CD4-positive, alpha-beta T cell (primary cell): ENCODE measurements around the gene SARS2. TPM values are rescaled to one million over a fixed set of nuclear protein-coding genes. Genes with fewer than 3 reads are reported as not detected.

Experiments
- ATAC-seq: fragments of 200-7000 bp; cut with Tn5 transposase; one replicate; pipeline ENCODE4 v1.10.0; 2022; ENCODE audit warnings: mild to moderate bottlenecking; ENCODE audit not compliant: poor library complexity
- CTCF ChIA-PET: fragments of 350-600 bp; sonication (Branson Sonifier 250); formaldehyde crosslinking; loops from one replicate; lab custom pipeline; 2021; ENCODE audit warnings: antibody characterized with exemption, inconsistent platforms; lab: Charles Lee
- POLR2A ChIA-PET: fragments of 350-600 bp; sonication (Branson Sonifier 250); formaldehyde crosslinking; loops from one replicate; lab custom pipeline; 2021; ENCODE audit warnings: antibody characterized with exemption, inconsistent platforms; lab: Charles Lee
- DNase-seq, 14 experiments: peaks; one replicate each; pipeline ENCODE4 v3.0.0-alpha.2; 2013 to 2020; ENCODE audit warnings: mixed read lengths in 2 of 14
- H3K27ac ChIP-seq, 2 donors: one replicate each; pipeline versions ENCODE4 v1.5.1 to v1.7.0; 2013; ENCODE audit warnings: low read length in 2 of 2, low read depth in 1 of 2, mild to moderate bottlenecking in 1 of 2
- H3K27me3 ChIP-seq, 2 experiments: 1 replicate in 1 of 2; 2 replicates in 1 of 2; pipeline versions ENCODE4 v1.6.1 to v1.7.0; 2013; ENCODE audit warnings: low read length in 2 of 2, control low read depth in 1 of 2, mild to moderate bottlenecking in 1 of 2, moderate library complexity in 1 of 2; ENCODE audit not compliant: insufficient read depth in 2 of 2, control insufficient read depth in 1 of 2
- H3K36me3 ChIP-seq: one replicate; pipeline ENCODE4 v1.6.1; 2013; ENCODE audit warnings: low read length, control low read depth; ENCODE audit not compliant: insufficient read depth
- H3K4me1 ChIP-seq: one replicate; pipeline ENCODE4 v1.6.1; 2013; ENCODE audit warnings: low read length, control low read depth; ENCODE audit not compliant: insufficient read depth
- H3K4me3 ChIP-seq: one replicate; pipeline ENCODE4 v1.5.1; 2013; ENCODE audit warnings: mild to moderate bottlenecking, low read length, moderate library complexity
- H3K9me3 ChIP-seq, 2 experiments: 1 replicate in 1 of 2; 2 replicates in 1 of 2; pipeline versions ENCODE4 v1.6.1 to v1.7.0; 2013; ENCODE audit warnings: low read length in 2 of 2, mild to moderate bottlenecking in 2 of 2, control low read depth in 1 of 2, moderate library complexity in 1 of 2; ENCODE audit not compliant: control insufficient read depth in 1 of 2, insufficient read depth in 1 of 2
- H3K27ac Mint-ChIP-seq: one replicate; pipeline ENCODE4 v1.8.0; 2020; ENCODE audit warnings: mixed read lengths
- H3K27me3 Mint-ChIP-seq: one replicate; pipeline ENCODE4 v1.8.0; 2021; ENCODE audit warnings: mixed read lengths
- H3K36me3 Mint-ChIP-seq: one replicate; pipeline ENCODE4 v1.8.0; 2021; ENCODE audit warnings: low read depth, mixed read lengths
- H3K4me1 Mint-ChIP-seq: one replicate; pipeline ENCODE4 v1.8.0; 2021; ENCODE audit warnings: low read depth, mixed read lengths
- H3K4me3 Mint-ChIP-seq: one replicate; pipeline ENCODE4 v1.8.0; 2020; ENCODE audit warnings: mild to moderate bottlenecking, mixed read lengths
- H3K9me3 Mint-ChIP-seq: one replicate; pipeline ENCODE4 v1.8.0; 2020; ENCODE audit warnings: mixed read lengths
- CTCF ChIP-seq: fragments of 200-600 bp; IDR thresholded peaks from one replicate; pipeline ENCODE4 v1.8.0; 2022; ENCODE audit warnings: antibody characterized with exemption, mild to moderate bottlenecking
- intact Hi-C, 2 experiments: fragments of 100-400 bp; cut with DNase I in 1 of 2; cut with micrococcal nuclease in 1 of 2; formaldehyde crosslinking; loops; one replicate each; pipeline versions ENCODE4 v1.15.1 to v1.9.0; 2023 to 2025; cut with DNase I, micrococcal nuclease
- total RNA-seq, 174 experiments: library from RNA in 2 of 174; stranded (reverse) in 2 of 174; gene quantifications; one replicate each; pipeline ENCODE4 v1.2.3 and lab custom pipeline; 2021 to 2026

The SARS2 gene
- total RNA-seq, 2 experiments from 2014 or later = 18.7 to 22.8 TPM

- H3K27ac ChIP-seq = no peak overlapping the region
- H3K4me3 ChIP-seq = no peak overlapping the region
- Mint-ChIP-seq H3K9me3 (no peaks in the 10 kb centered on the region), H3K36me3 (peaks cover 29% of the 10 kb centered on the region), H3K27ac (no peak overlapping the region), H3K4me1 (peaks cover 6% of the 10 kb centered on the region), H3K4me3 (no peak overlapping the region), H3K27me3 (no peaks in the 10 kb centered on the region)
- no peaks in the 10 kb centered on the region for H3K27me3 ChIP-seq
- H3K9me3 ChIP-seq = no peaks in the 10 kb centered on the region
- POLR2A ChIA-PET = no interaction called here
- intact Hi-C loops = no loop called here
- DNase-seq (peak in 1 of 14 experiments; percentile 2), ATAC-seq (no peak)
- no peak for TF ChIP-seq CTCF
- H3K36me3 ChIP-seq = peaks cover 40% of the 10 kb centered on the region
- H3K4me1 ChIP-seq = peaks cover 16% of the 10 kb centered on the region
- CTCF ChIA-PET = no interaction called here
Observed at GRCh38 chr19:38891771-38892170, 38.8 kb downstream of the SARS2 start.

GRCh38 chr19:38890686-38891085, 39.9 kb downstream of the SARS2 start:
- no peak for TF ChIP-seq CTCF
- ChIA-PET POLR2A (no interaction called here), CTCF (interaction anchor here (0.7 kb wide), 1 partner anchor 12 kb away, joined by 3 read pairs; the partner anchor contains the start of gene RINL)
- H3K27ac ChIP-seq = no peak overlapping the region
- no peak overlapping the region for H3K4me3 ChIP-seq
- H3K4me1 ChIP-seq = peaks cover 12% of the 10 kb centered on the region
- H3K4me1 Mint-ChIP-seq = peaks cover 6% of the 10 kb centered on the region
- H3K27me3 ChIP-seq = no peaks in the 10 kb centered on the region
- H3K27me3 Mint-ChIP-seq = no peaks in the 10 kb centered on the region
- DNase-seq = no peak
- peaks cover 40% of the 10 kb centered on the region for H3K36me3 ChIP-seq
- H3K9me3 Mint-ChIP-seq = no peaks in the 10 kb centered on the region
- no peaks in the 10 kb centered on the region for H3K9me3 ChIP-seq
- peaks cover 29% of the 10 kb centered on the region for H3K36me3 Mint-ChIP-seq
- intact Hi-C loops = no loop called here
- H3K27ac Mint-ChIP-seq = no peak overlapping the region
- no peak for ATAC-seq
- no peak overlapping the region for H3K4me3 Mint-ChIP-seq

GRCh38 chr19:38889803-38890202, 40.8 kb downstream of the SARS2 start:
- DNase-seq (no peak), ATAC-seq (no peak)
- peaks cover 8% of the 10 kb centered on the region for H3K4me1 ChIP-seq
- no peaks in the 10 kb centered on the region for H3K27me3 ChIP-seq
- peaks cover 42% of the 10 kb centered on the region for H3K36me3 ChIP-seq
- H3K27me3 Mint-ChIP-seq = no peaks in the 10 kb centered on the region
- H3K4me3 ChIP-seq = no peak overlapping the region
- CTCF ChIA-PET = interaction anchor here (0.7 kb wide), 1 partner anchor 12 kb away, joined by 3 read pairs; the partner anchor contains the start of gene RINL
- no peak for TF ChIP-seq CTCF
- H3K27ac Mint-ChIP-seq = no peak overlapping the region
- no peaks in the 10 kb centered on the region for H3K9me3 Mint-ChIP-seq
- intact Hi-C loops = loop anchor here (5.0 kb wide), 2 partner anchors 123 to 348 kb away; no protein-coding TSS in a partner anchor
- POLR2A ChIA-PET = interaction anchor here (0.9 kb wide), 1 partner anchor 32 kb away, joined by 3 read pairs; no protein-coding TSS in a partner anchor
- H3K4me3 Mint-ChIP-seq = no peak overlapping the region
- peaks cover 29% of the 10 kb centered on the region for H3K36me3 Mint-ChIP-seq
- no peak overlapping the region for H3K27ac ChIP-seq
- peaks cover 6% of the 10 kb centered on the region for H3K4me1 Mint-ChIP-seq
- H3K9me3 ChIP-seq = no peaks in the 10 kb centered on the region
